Panc1 (cell line): ENCODE data around the gene NME3. TPM values are rescaled to one million over a fixed set of nuclear protein-coding genes. Genes with fewer than 3 reads are reported as not detected.

Source experiments
- ATAC-seq: fragments of 200-7000 bp; cut with Tn5 transposase; 2 replicates; pipeline ENCODE4 v1.9.1; 2020; ENCODE audit warnings: mild to moderate bottlenecking, moderate library complexity
- BruUV-seq: library from RNA; stranded (reverse); fragments of 400-500 nt; replicated peaks from 2 replicates; lab custom pipeline; 2021; lab: Mats Ljungman, UMichigan
- CTCF ChIA-PET: fragments of 300-600 bp; sonication (Branson Sonifier 250); formaldehyde crosslinking; loops from one replicate; lab custom pipeline; 2022; ENCODE audit warnings: antibody characterized with exemption; lab: Charles Lee
- POLR2A ChIA-PET: fragments of 300-600 bp; sonication (Branson Sonifier 250); formaldehyde crosslinking; loops from one replicate; lab custom pipeline; 2022; ENCODE audit warnings: antibody characterized with exemption; lab: Charles Lee
- DNase-seq: peaks from one replicate; pipeline ENCODE4 v3.0.0-alpha.2; 2010; ENCODE audit warnings: low read depth, low spot score
- H3K27ac ChIP-seq: 2 replicates; pipeline ENCODE4 v1.5.1; 2011; ENCODE audit warnings: mild to moderate bottlenecking, low read length, inconsistent platforms
- H3K27me3 ChIP-seq: fragments of 200-500 bp; sonication (Bioruptor generic); 2 replicates; pipeline ENCODE4 v1.6.0; 2014; ENCODE audit warnings: low read length, inconsistent platforms; ENCODE audit not compliant: control insufficient read depth, insufficient read depth
- H3K36me3 ChIP-seq: fragments of 200-500 bp; sonication (Bioruptor generic); 2 replicates; pipeline ENCODE4 v1.5.1; 2014; ENCODE audit warnings: inconsistent platforms, mild to moderate bottlenecking, low read length, moderate library complexity; ENCODE audit not compliant: control insufficient read depth, insufficient read depth
- H3K4me1 ChIP-seq: 2 replicates; pipeline ENCODE4 v1.5.1; 2011; ENCODE audit warnings: inconsistent platforms, mild to moderate bottlenecking, low read length, moderate library complexity; ENCODE audit not compliant: control insufficient read depth, insufficient read depth
- H3K4me3 ChIP-seq, 2 experiments: 2 replicates each; pipeline ENCODE4 v1.5.1; 2011 to 2012; ENCODE audit warnings: low read depth in 2 of 2, low read length in 2 of 2, mild to moderate bottlenecking in 2 of 2, inconsistent platforms in 1 of 2, moderate library complexity in 1 of 2
- H3K9me3 ChIP-seq: fragments of 200-500 bp; sonication (Bioruptor generic); 2 replicates; pipeline ENCODE4 v1.5.1; 2014; ENCODE audit warnings: low read depth, mild to moderate bottlenecking, inconsistent platforms, low read length, moderate library complexity; ENCODE audit not compliant: control insufficient read depth, insufficient read depth
- CTCF ChIP-seq: fragments of 450-650 bp; IDR thresholded peaks from 2 replicates; pipeline ENCODE4 v1.5.1; 2017; ENCODE audit warnings: mild to moderate bottlenecking
- POLR2AphosphoS5 ChIP-seq: IDR thresholded peaks from 2 replicates; pipeline ENCODE4 v1.6.1; 2012; ENCODE audit warnings: mild to moderate bottlenecking, low read depth, low read length, moderate library complexity
- REST ChIP-seq, 2 experiments: IDR thresholded peaks; 2 replicates each; pipeline ENCODE4 v1.6.1; 2011 to 2012; ENCODE audit warnings: low read depth in 2 of 2, control low read depth in 1 of 2, low read length in 1 of 2, mild to moderate bottlenecking in 1 of 2, moderate library complexity in 1 of 2; ENCODE audit not compliant: insufficient read depth in 1 of 2
- SIN3A ChIP-seq: IDR thresholded peaks from 2 replicates; pipeline ENCODE4 v1.6.1; 2012; ENCODE audit warnings: low read depth, mild to moderate bottlenecking, low read length, moderate library complexity, borderline replicate concordance; ENCODE audit not compliant: insufficient read depth
- TCF7L2 ChIP-seq: IDR thresholded peaks from 2 replicates; pipeline ENCODE4 v1.6.1; 2011; ENCODE audit warnings: mild to moderate bottlenecking, low read depth, low read length, inconsistent platforms
- in situ Hi-C: cut with HindIII; loops from 2 replicates; pipeline ENCODE4 v1.10.0; 2016; ENCODE audit warnings: low sequenced_read_pairs, low pct_unique_long_range_greater_than_20kb
- intact Hi-C: fragments of 100-400 bp; cut with micrococcal nuclease; formaldehyde crosslinking; loops from one replicate; pipeline ENCODE4 v1.10.0; 2022; ENCODE audit not compliant: unreplicated experiment
- total RNA-seq: library from RNA; stranded (reverse); gene quantifications from one replicate; pipeline ENCODE4 v1.2.1, GENCODE V29; 2021; ENCODE audit not compliant: unreplicated experiment

The NME3 gene
- total RNA-seq, 1 experiment from 2014 or later: 117 TPM

GRCh38 chr16:1812732-1813163, 41.4 kb upstream of the NME3 start:
- Histone ChIP-seq H3K36me3 (no peaks in the 10 kb centered on the region), H3K27ac (no peak overlapping the region), H3K4me1 (peaks cover 5% of the 10 kb centered on the region; the same call in 1 of the 2 replicates), H3K9me3 (no peaks in the 10 kb centered on the region), H3K27me3 (no peaks in the 10 kb centered on the region), H3K4me3 (no peak overlapping the region)
- peak; percentile 89 for ATAC-seq
- intact Hi-C loops: no loop called here
- no TSS peak for BruUV-seq
- in situ Hi-C loops: no loop called here
- ChIA-PET POLR2A (no interaction called here), CTCF (no interaction called here)
- DNase-seq: no peak
- TF ChIP-seq CTCF: peak; percentile 87
- no peak for TF ChIP-seq SIN3A
- TF ChIP-seq REST (IDR thresholded peaks at IDR 0.05; ENCODE audit: insufficient read depth in 1 of 2, low read depth in 2 of 2, low read length in 1 of 2): no peak
- TF ChIP-seq TCF7L2: no peak

- ATAC-seq: no peak
- peaks cover 5% of the 10 kb centered on the region; the same call in 1 of the 2 replicates for H3K4me1 ChIP-seq
- DNase-seq: no peak
- H3K4me3 ChIP-seq: no peak overlapping the region
- POLR2A ChIA-PET: no interaction called here
- no peaks in the 10 kb centered on the region for H3K9me3 ChIP-seq
- TF ChIP-seq POLR2AphosphoS5: no peak
- no peak for TF ChIP-seq REST (IDR thresholded peaks at IDR 0.05; ENCODE audit: insufficient read depth in 1 of 2, low read depth in 2 of 2, low read length in 1 of 2)
- TF ChIP-seq SIN3A: no peak
- TF ChIP-seq TCF7L2: no peak
- TF ChIP-seq CTCF: no peak
- no peaks in the 10 kb centered on the region for H3K36me3 ChIP-seq
- no peaks in the 10 kb centered on the region for H3K27me3 ChIP-seq
- BruUV-seq: no TSS peak
- intact Hi-C loops: no loop called here
- CTCF ChIA-PET: no interaction called here
- no peak overlapping the region for H3K27ac ChIP-seq
- in situ Hi-C loops: no loop called here
These were observed 39.2 kb upstream of the NME3 start for GRCh38 chr16:1810536-1810935.
